ENCODE measurements around the gene SH3RF1.

The SH3RF1 gene

DNA sequence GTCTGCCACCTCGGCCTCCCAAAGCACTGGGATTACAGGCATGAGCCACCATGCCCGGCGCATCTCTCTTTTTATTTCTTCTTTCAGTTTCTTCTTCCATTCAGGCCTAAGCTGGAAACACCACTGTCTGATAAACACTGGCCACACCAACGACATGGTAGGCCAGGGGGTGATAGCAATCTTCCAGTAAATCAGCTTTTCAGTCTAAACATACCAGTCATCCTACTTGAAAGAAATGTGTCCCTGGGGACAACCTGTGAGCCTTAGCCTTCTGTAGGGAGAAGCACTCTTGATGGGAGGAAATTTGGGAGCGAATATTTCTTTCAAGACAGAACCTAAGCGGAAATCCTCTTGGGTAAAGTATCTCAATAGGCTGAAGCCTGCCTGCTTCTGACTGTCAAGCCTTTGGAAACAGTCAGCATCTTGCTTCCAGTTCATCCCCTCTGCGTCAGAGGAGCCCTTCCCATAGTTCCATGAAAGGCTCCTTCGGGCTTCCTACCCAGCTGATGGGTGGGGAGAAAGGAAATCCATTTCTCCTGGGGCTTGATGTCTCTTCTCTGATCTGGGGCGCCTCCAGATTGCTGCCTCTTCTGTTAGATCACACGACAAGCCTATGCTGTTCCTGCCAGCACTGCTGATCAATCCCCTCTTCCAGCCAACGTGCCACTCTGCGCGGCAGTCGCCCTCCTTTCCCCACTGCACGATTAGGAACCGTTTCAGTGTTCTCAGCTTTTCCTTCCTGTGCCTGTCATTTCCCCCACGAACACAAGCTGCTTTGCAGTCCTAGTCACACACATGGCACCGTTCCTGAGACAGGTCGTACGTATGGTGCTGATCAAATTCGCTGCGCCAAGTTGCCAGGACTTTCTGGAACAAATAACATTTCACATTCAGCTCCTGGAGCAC is 211.2 kb downstream of the SH3RF1 start:
- DNase-seq = no peak

GRCh38 chr4:169058312-169058711 is 212.4 kb downstream of the SH3RF1 start:
- no peak for DNase-seq

DNA sequence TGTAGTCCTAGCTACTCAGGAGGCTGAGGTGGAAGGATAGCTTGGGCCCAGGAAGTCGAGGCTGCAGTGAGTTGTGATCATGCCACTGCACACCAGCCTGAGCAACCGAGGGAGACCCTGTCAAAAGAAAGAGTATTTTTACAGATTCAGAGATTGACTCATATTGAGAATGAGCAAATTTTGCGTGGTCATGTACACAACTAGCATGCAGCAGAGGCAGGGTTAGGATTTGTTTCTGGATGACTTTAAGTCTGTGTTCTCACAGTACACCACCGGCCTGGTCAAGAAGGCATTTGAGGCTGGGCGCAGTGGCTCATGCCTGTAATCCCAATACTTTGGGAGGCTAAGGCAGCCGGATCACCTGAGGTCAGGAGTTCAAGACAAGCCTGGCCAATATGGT is 215.9 kb downstream of the SH3RF1 start:
- no peak for DNase-seq

DNA sequence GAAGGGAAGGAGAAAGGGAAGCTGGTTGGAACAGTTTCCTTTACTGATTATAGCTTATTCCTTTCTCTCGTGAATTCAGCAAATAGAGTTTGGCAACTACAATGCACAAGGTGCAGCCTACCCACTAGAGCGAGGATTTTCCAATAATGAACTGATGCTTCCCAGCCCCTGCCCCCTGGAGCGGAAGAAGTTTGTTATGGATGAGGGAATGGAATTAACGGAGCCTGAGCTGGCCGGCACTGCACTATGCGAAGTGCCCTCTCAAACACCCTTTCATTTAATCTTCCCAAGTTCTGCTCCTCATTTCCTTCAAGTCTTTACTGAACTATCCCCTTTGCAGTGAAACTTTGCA is 218.2 kb downstream of the SH3RF1 start:
- no peak for DNase-seq

DNA sequence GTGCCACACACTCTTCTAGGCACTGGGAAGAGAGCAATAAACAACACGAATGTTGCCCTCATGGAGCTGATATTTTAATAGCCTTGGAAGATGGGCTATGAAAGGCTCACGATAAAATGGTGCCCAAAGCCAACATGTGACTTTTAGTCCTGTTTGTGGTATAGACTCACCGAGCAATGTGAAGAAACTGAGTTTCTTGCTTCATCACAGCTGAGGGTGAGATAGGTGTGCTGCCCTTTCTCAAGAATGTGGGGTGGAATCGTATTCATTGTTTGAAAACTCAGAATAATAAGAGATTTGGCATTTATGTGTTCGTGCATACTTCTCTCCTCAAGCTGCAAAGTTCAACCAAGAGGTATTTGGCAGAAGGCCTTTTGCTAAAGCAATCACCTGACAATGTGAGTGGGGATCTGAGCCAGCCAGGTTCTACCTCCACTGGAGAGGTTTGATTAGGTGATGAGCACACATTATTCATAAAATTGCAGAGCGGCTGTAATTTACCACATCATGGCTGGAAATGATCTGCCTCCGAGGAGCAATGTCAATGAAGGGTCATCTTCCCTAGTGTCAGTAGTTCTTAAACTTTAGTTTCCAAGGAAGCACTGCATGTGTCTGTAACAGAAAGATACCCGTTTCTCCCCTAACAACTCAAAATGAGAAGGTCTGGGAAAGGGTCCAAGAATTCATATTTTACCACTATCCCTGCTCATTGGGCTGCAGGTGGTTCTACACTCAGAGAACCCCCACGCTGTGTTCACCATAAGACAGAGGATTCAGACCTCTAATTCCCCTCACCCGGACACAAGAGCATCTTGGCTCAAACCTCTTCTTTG is 218.8 kb downstream of the SH3RF1 start:
- no peak for DNase-seq

DNA sequence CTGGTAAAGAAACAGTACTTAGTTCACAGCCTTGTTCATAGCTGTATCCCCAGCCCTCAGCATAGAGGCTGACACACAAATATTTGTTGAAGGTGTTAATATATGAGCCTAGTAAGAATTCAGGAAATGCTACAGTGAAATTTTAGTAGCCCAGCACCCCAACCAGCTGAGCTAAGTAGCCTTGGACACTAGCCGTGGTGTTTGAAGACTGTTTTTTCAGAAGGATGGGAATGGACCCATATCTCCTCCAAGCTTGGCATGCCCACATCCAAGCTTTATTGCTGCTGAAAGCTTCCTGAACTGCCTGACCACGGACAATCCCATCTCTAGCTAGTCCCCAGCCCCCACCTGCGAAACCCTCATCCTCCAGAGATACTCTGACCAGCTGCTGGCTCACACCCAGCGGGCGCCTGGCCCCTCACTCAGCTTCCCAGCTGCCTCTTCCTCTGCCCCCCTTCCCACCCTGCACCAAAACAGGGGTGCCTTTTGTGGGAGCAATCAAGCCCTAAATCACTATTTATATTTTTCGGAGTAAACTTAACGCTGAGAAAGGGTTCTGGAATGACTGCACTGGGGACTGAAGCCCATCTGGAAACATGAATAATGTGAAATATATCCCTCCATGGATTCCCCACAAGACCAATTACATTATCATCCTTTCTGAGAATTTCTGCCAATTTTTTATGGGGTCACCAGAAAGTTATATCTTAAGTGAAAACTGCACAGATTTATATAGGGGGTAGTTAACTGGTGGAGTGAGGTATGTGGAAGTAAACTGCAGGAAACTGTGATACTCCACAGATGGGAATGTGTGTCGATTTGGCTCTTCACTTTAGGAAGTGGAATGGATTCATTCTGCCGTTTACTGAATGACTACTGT is 219.6 kb downstream of the SH3RF1 start:
- no peak for DNase-seq

GRCh38 chr4:169050284-169050683 is 220.5 kb downstream of the SH3RF1 start:
- DNase-seq = no peak

DNA sequence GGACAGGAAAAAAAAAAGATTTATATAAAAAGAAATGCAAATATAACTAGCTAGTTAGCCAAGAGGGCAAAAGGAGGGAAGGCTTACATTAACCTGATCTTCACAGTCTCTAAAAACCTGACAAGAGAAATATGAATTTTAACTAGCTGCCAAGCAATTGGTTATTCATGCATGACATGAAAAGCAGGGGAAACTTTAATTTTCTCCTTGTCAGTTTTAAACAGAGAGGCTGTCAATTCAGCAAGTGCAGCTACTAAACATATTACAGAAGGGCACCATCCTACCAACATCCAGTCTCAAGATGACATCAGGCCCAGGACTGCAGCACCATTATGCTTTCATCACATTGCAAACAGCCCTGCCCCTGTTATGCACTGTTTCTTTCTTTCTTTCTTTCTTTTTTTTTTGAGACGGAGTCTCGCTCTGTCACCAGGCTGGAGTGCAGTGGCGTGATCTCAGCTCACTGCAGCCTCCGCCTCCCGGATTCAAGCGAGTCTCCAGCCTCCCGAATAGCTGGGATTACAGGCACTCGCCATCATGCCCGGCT is 221.8 kb downstream of the SH3RF1 start:
- DNase-seq = no peak

DNA sequence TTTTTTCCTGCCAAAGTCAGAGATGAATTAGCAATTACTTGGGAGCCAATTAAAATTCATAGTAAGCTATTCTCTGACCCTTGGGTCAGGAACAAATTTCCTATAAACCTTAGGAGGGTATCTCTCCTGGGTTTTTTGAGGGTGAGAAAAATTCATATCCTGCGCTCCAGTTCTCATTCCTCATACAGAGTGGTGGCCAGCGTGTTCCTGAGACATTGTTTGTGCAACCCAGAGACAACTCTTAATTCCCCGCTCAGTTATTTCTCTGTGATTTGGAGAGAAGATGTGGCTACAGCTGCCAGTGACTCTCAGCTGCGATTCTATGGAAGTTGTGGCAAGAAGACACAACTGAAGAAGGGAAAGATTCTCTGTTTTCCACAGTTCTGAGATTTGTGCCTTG is 222.8 kb downstream of the SH3RF1 start:
- no peak for DNase-seq

DNA sequence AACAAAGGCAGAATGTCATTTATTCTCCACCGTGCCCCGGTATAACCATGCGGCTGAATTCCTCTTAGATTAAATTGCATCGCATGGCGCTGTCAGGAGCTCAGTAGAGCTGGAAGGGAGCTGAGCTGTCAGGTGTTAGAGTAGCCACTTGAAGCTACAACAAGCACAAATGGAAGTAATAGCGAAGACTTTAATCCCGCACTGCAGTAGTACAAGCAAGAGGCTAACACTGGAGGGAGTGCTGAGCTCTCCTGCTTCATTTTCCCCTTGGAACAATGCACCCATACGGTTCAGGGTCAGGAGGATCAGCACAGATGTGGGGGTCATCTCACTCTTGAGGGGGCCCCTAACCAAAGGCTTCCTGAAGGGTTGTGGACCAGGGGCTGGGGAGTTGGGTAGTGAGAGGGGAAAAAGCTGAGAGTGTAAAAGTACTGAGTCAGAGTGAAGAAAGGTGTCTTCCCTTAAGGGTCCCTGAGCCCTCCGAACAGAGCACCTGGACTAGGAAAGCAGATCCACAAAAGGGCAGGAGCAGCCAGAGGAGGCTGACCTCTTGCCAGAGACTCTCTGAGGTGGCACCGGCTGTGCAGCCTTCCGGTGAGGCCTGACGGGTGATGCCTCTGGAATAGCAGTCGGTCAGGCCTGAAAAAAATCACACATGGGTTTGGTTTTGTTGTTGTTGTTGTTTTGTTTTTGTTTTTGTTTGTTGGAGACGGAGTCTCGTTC is 224.7 kb downstream of the SH3RF1 start:
- no peak for DNase-seq

GRCh38 chr4:169044714-169045447 is 225.9 kb downstream of the SH3RF1 start:
- no peak for DNase-seq

Measured in amniotic stem cell (primary cell).